PC-9 (cell line): Measurements from ENCODE around the gene CLSTN1.

Experiments used
- EZH2 ChIP-seq: fragments of 200-600 bp; sonication (generic); IDR thresholded peaks from 2 replicates; pipeline ENCODE4 v1.8.0; 2017; ENCODE audit warnings: antibody characterized with exemption, low read depth
- TF ChIP-seq, protein P1 (sequence below): fragments of 200-600 bp; sonication (generic); conservative IDR thresholded peaks from 2 replicates; pipeline ENCODE4 v1.6.1; 2017; ENCODE audit warnings: mixed run types, antibody characterized with exemption, mild to moderate bottlenecking, moderate library complexity

DNA sequence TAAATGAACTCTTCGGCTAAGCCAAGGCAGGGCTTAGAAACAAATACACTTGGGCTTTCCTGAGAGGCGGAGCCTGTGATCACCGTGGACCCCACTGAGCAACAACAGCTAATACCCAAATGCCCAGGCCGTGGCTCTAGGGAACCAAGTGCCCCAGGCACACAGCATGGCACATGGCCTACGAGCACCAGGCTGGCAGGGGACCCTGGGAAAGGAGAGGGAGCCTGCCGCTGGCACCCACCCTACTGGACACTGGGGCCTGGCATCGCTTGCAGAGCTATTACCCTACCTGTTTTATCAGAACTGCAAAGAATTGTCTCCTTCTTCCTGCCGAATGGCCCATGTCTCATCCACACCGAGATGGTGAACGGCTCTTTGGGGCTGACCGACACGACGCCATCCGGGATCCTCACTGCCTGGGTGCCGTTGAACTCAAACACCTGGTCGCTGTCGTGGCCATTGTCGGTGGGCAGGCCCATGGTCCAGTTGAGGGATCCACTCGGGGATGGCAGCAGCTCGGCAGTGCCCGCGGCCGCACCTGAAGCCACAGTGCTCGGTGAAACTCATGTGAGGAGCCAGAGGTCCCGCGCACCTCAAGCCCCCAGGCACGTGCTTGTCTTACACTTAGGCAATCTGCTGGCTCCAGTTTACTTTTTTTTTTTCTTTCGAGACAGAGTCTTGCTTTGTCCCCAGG, 79.5 kb downstream of the CLSTN1 start:
- TF ChIP-seq, protein P1, sequence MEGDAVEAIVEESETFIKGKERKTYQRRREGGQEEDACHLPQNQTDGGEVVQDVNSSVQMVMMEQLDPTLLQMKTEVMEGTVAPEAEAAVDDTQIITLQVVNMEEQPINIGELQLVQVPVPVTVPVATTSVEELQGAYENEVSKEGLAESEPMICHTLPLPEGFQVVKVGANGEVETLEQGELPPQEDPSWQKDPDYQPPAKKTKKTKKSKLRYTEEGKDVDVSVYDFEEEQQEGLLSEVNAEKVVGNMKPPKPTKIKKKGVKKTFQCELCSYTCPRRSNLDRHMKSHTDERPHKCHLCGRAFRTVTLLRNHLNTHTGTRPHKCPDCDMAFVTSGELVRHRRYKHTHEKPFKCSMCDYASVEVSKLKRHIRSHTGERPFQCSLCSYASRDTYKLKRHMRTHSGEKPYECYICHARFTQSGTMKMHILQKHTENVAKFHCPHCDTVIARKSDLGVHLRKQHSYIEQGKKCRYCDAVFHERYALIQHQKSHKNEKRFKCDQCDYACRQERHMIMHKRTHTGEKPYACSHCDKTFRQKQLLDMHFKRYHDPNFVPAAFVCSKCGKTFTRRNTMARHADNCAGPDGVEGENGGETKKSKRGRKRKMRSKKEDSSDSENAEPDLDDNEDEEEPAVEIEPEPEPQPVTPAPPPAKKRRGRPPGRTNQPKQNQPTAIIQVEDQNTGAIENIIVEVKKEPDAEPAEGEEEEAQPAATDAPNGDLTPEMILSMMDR = no peak
- TF ChIP-seq EZH2 = no peak
